ENCODE results near the gene PUSL1.

- TF ChIP-seq JUN (IDR thresholded peaks at IDR 0.05; ENCODE audit: borderline replicate concordance, insufficient read depth, insufficient read length, low read depth) (no peak), POLR2AphosphoS5 (IDR thresholded peaks at IDR 0.05; ENCODE audit: insufficient read depth, low read depth, low read length) (no peak), POLR2A (IDR thresholded peaks at IDR 0.05; ENCODE audit: low read depth, low read length) (no peak), CTCF (IDR thresholded peaks at IDR 0.05; ENCODE audit: extremely low read depth in 1 of 2, insufficient read depth in 1 of 2, low read depth in 1 of 2, low read length in 2 of 2) (no peak), EZH2 (IDR thresholded peaks at IDR 0.05; ENCODE audit: borderline replicate concordance, low read depth, low read length, severe bottlenecking) (no peak), FOS (IDR thresholded peaks at IDR 0.05; ENCODE audit: borderline replicate concordance, insufficient read depth, low read length) (no peak)
These were observed 34.0 kb upstream of the PUSL1 start for GRCh38 chr1:1274299-1274930.
